NOMO-1 (cell line): ENCODE data around the gene C6orf132.
"Not testable (repeated sequence)": the region's sequence is repeated elsewhere in the genome, so short reads cannot be mapped to it uniquely, and the experiment has no call there.

Experiments used
- DNase-seq, 2 experiments: peaks; one replicate each; lab custom pipeline; 2025; ENCODE audit not compliant: unreplicated experiment in 2 of 2; lab: John Stamatoyannopoulos, UW

The C6orf132 gene

GRCh38 chr6:42159431-42160024, 17.1 kb upstream of the C6orf132 start:
- DNase-seq: no peak

- no peak for DNase-seq
Observed at GRCh38 chr6:42158631-42159030, 16.2 kb upstream of the C6orf132 start.

GRCh38 chr6:42158011-42158410, 15.6 kb upstream of the C6orf132 start:
- DNase-seq: no peak

GRCh38 chr6:42156638-42157037, 14.2 kb upstream of the C6orf132 start:
- DNase-seq: no peak

- no peak for DNase-seq
Observed at GRCh38 chr6:42155293-42155692, 12.9 kb upstream of the C6orf132 start.

GRCh38 chr6:42154461-42155209, 12.2 kb upstream of the C6orf132 start:
- DNase-seq: no peak

GRCh38 chr6:42153921-42154320, 11.5 kb upstream of the C6orf132 start:
- DNase-seq: no peak

GRCh38 chr6:42152528-42153213, 10.3 kb upstream of the C6orf132 start:
- not testable (repeated sequence) for DNase-seq

- DNase-seq: no peak
Observed at GRCh38 chr6:42152024-42152423, 9.6 kb upstream of the C6orf132 start.

- DNase-seq: no peak
Observed at GRCh38 chr6:42150254-42150653, 7.8 kb upstream of the C6orf132 start.

- no peak for DNase-seq
Observed at GRCh38 chr6:42148058-42148457, 5.6 kb upstream of the C6orf132 start.

- no peak for DNase-seq
Observed at GRCh38 chr6:42147138-42147562, 4.7 kb upstream of the C6orf132 start.

GRCh38 chr6:42141603-42142117, 760 bp downstream of the C6orf132 start:
- DNase-seq: no peak

GRCh38 chr6:42140756-42141602, 1.4 kb downstream of the C6orf132 start:
- DNase-seq: no peak

- DNase-seq: peak; percentile 74 to 77
Observed at GRCh38 chr6:42140032-42140431, 2.4 kb downstream of the C6orf132 start.

GRCh38 chr6:42138630-42139619, 3.5 kb downstream of the C6orf132 start:
- no peak for DNase-seq

GRCh38 chr6:42138190-42138589, 4.2 kb downstream of the C6orf132 start:
- no peak for DNase-seq

GRCh38 chr6:42137194-42137753, 5.1 kb downstream of the C6orf132 start:
- DNase-seq: no peak

GRCh38 chr6:42136508-42137193, 5.8 kb downstream of the C6orf132 start:
- no peak for DNase-seq
